ENCODE measurements around the gene DICER1.

The DICER1 gene

GRCh38 chr14:95137164-95137803, 20.0 kb downstream of the DICER1 start:
- Histone ChIP-seq H3K36me3 (ENCODE audit: control insufficient read depth in 2 of 2, insufficient read depth in 2 of 2, low read length in 2 of 2) (peaks cover 0 to 3% of the 10 kb centered on the region in 2 donors), H3K27ac (ENCODE audit: low read length) (no peak overlapping the region), H3K9me3 (ENCODE audit: control insufficient read depth in 2 of 2, low read length in 2 of 2) (no peaks in the 10 kb centered on the region), H3K9ac (ENCODE audit: low read length in 2 of 2) (no peak overlapping the region), H3K27me3 (ENCODE audit: control insufficient read depth in 1 of 2, insufficient read depth in 2 of 2, low read length in 2 of 2) (no peaks in the 10 kb centered on the region), H3K4me1 (ENCODE audit: control insufficient read depth, insufficient read depth, low read length) (no peaks in the 10 kb centered on the region), H3K4me3 (ENCODE audit: low read length in 2 of 2) (no peak overlapping the region)

GRCh38 chr14:95136631-95137030, 20.7 kb downstream of the DICER1 start:
- Histone ChIP-seq H3K27ac (ENCODE audit: low read length) (no peak overlapping the region), H3K4me3 (ENCODE audit: low read length in 2 of 2) (no peak overlapping the region), H3K9me3 (ENCODE audit: control insufficient read depth in 2 of 2, low read length in 2 of 2) (no peaks in the 10 kb centered on the region), H3K9ac (ENCODE audit: low read length in 2 of 2) (no peak overlapping the region), H3K36me3 (ENCODE audit: control insufficient read depth in 2 of 2, insufficient read depth in 2 of 2, low read length in 2 of 2) (peaks cover 0 to 3% of the 10 kb centered on the region in 2 donors), H3K4me1 (ENCODE audit: control insufficient read depth, insufficient read depth, low read length) (no peaks in the 10 kb centered on the region), H3K27me3 (ENCODE audit: control insufficient read depth in 1 of 2, insufficient read depth in 2 of 2, low read length in 2 of 2) (no peaks in the 10 kb centered on the region)

- H3K9ac ChIP-seq (ENCODE audit: low read length in 2 of 2) = no peak overlapping the region
- peaks cover 0 to 4% of the 10 kb centered on the region in 2 donors for H3K36me3 ChIP-seq (ENCODE audit: control insufficient read depth in 2 of 2, insufficient read depth in 2 of 2, low read length in 2 of 2)
- no peak overlapping the region for H3K4me3 ChIP-seq (ENCODE audit: low read length in 2 of 2)
- H3K9me3 ChIP-seq (ENCODE audit: control insufficient read depth in 2 of 2, low read length in 2 of 2) = no peaks in the 10 kb centered on the region
- no peaks in the 10 kb centered on the region for H3K27me3 ChIP-seq (ENCODE audit: control insufficient read depth in 1 of 2, insufficient read depth in 2 of 2, low read length in 2 of 2)
- no peak overlapping the region for H3K27ac ChIP-seq (ENCODE audit: low read length)
- no peaks in the 10 kb centered on the region for H3K4me1 ChIP-seq (ENCODE audit: control insufficient read depth, insufficient read depth, low read length)
Observed at GRCh38 chr14:95134304-95134933, 22.9 kb downstream of the DICER1 start.

- H3K27ac ChIP-seq (ENCODE audit: low read length) = no peak overlapping the region
- no peaks in the 10 kb centered on the region for H3K4me1 ChIP-seq (ENCODE audit: control insufficient read depth, insufficient read depth, low read length)
- peaks cover 0 to 5% of the 10 kb centered on the region in 2 donors for H3K36me3 ChIP-seq (ENCODE audit: control insufficient read depth in 2 of 2, insufficient read depth in 2 of 2, low read length in 2 of 2)
- H3K9me3 ChIP-seq (ENCODE audit: control insufficient read depth in 2 of 2, low read length in 2 of 2) = no peaks in the 10 kb centered on the region
- H3K9ac ChIP-seq (ENCODE audit: low read length in 2 of 2) = no peak overlapping the region
- no peak overlapping the region for H3K4me3 ChIP-seq (ENCODE audit: low read length in 2 of 2)
- no peaks in the 10 kb centered on the region for H3K27me3 ChIP-seq (ENCODE audit: control insufficient read depth in 1 of 2, insufficient read depth in 2 of 2, low read length in 2 of 2)
Observed at GRCh38 chr14:95133282-95133681, 24.0 kb downstream of the DICER1 start.

GRCh38 chr14:95132760-95133159, 24.6 kb downstream of the DICER1 start:
- H3K27ac ChIP-seq (ENCODE audit: low read length) = no peak overlapping the region
- no peaks in the 10 kb centered on the region for H3K4me1 ChIP-seq (ENCODE audit: control insufficient read depth, insufficient read depth, low read length)

GRCh38 chr14:95130549-95130948, 26.8 kb downstream of the DICER1 start:
- Histone ChIP-seq H3K36me3 (ENCODE audit: control insufficient read depth in 2 of 2, insufficient read depth in 2 of 2, low read length in 2 of 2) (peaks cover 0 to 5% of the 10 kb centered on the region in 2 donors), H3K9me3 (ENCODE audit: control insufficient read depth in 2 of 2, low read length in 2 of 2) (no peaks in the 10 kb centered on the region), H3K27me3 (ENCODE audit: control insufficient read depth in 1 of 2, insufficient read depth in 2 of 2, low read length in 2 of 2) (no peaks in the 10 kb centered on the region), H3K27ac (ENCODE audit: low read length) (no peak overlapping the region), H3K4me1 (ENCODE audit: control insufficient read depth, insufficient read depth, low read length) (no peaks in the 10 kb centered on the region), H3K9ac (ENCODE audit: low read length in 2 of 2) (no peak overlapping the region), H3K4me3 (ENCODE audit: low read length in 2 of 2) (no peak overlapping the region)

More at GRCh38 chr14:95132760-95133159, 24.6 kb downstream of the DICER1 start:
- H3K27me3 ChIP-seq (ENCODE audit: control insufficient read depth in 1 of 2, insufficient read depth in 2 of 2, low read length in 2 of 2) = no peaks in the 10 kb centered on the region
- H3K36me3 ChIP-seq (ENCODE audit: control insufficient read depth in 2 of 2, insufficient read depth in 2 of 2, low read length in 2 of 2) = peaks cover 0 to 5% of the 10 kb centered on the region in 2 donors
- H3K9me3 ChIP-seq (ENCODE audit: control insufficient read depth in 2 of 2, low read length in 2 of 2) = no peaks in the 10 kb centered on the region
- H3K9ac ChIP-seq (ENCODE audit: low read length in 2 of 2) = no peak overlapping the region
- no peak overlapping the region for H3K4me3 ChIP-seq (ENCODE audit: low read length in 2 of 2)

- Histone ChIP-seq H3K36me3 (ENCODE audit: control insufficient read depth in 2 of 2, insufficient read depth in 2 of 2, low read length in 2 of 2) (peaks cover 14 to 20% of the 10 kb centered on the region in 2 donors), H3K9ac (ENCODE audit: low read length in 2 of 2) (no peak overlapping the region), H3K27me3 (ENCODE audit: control insufficient read depth in 1 of 2, insufficient read depth in 2 of 2, low read length in 2 of 2) (no peaks in the 10 kb centered on the region), H3K4me3 (ENCODE audit: low read length in 2 of 2) (no peak overlapping the region), H3K4me1 (ENCODE audit: control insufficient read depth, insufficient read depth, low read length) (no peaks in the 10 kb centered on the region), H3K9me3 (ENCODE audit: control insufficient read depth in 2 of 2, low read length in 2 of 2) (no peaks in the 10 kb centered on the region), H3K27ac (ENCODE audit: low read length) (no peak overlapping the region)
Observed at GRCh38 chr14:95128140-95128539, 29.2 kb downstream of the DICER1 start.

GRCh38 chr14:95127531-95127911, 29.8 kb downstream of the DICER1 start:
- peaks cover 18% of the 10 kb centered on the region in 2 donors for H3K36me3 ChIP-seq (ENCODE audit: control insufficient read depth in 2 of 2, insufficient read depth in 2 of 2, low read length in 2 of 2)

GRCh38 chr14:95126906-95127530, 30.3 kb downstream of the DICER1 start:
- Histone ChIP-seq H3K4me1 (ENCODE audit: control insufficient read depth, insufficient read depth, low read length) (no peaks in the 10 kb centered on the region), H3K9ac (ENCODE audit: low read length in 2 of 2) (no peak overlapping the region), H3K36me3 (ENCODE audit: control insufficient read depth in 2 of 2, insufficient read depth in 2 of 2, low read length in 2 of 2) (peaks cover 18 to 21% of the 10 kb centered on the region in 2 donors), H3K9me3 (ENCODE audit: control insufficient read depth in 2 of 2, low read length in 2 of 2) (no peaks in the 10 kb centered on the region), H3K4me3 (ENCODE audit: low read length in 2 of 2) (no peak overlapping the region), H3K27me3 (ENCODE audit: control insufficient read depth in 1 of 2, insufficient read depth in 2 of 2, low read length in 2 of 2) (no peaks in the 10 kb centered on the region), H3K27ac (ENCODE audit: low read length) (no peak overlapping the region)

More at GRCh38 chr14:95127531-95127911, 29.8 kb downstream of the DICER1 start:
- H3K27me3 ChIP-seq (ENCODE audit: control insufficient read depth in 1 of 2, insufficient read depth in 2 of 2, low read length in 2 of 2) = no peaks in the 10 kb centered on the region
- H3K9ac ChIP-seq (ENCODE audit: low read length in 2 of 2) = no peak overlapping the region
- H3K27ac ChIP-seq (ENCODE audit: low read length) = no peak overlapping the region
- no peak overlapping the region for H3K4me3 ChIP-seq (ENCODE audit: low read length in 2 of 2)
- H3K4me1 ChIP-seq (ENCODE audit: control insufficient read depth, insufficient read depth, low read length) = no peaks in the 10 kb centered on the region
- H3K9me3 ChIP-seq (ENCODE audit: control insufficient read depth in 2 of 2, low read length in 2 of 2) = no peaks in the 10 kb centered on the region

GRCh38 chr14:95125915-95126314, 31.4 kb downstream of the DICER1 start:
- H3K27ac ChIP-seq (ENCODE audit: low read length) = no peak overlapping the region
- peaks cover 19 to 21% of the 10 kb centered on the region in 2 donors for H3K36me3 ChIP-seq (ENCODE audit: control insufficient read depth in 2 of 2, insufficient read depth in 2 of 2, low read length in 2 of 2)
- H3K4me3 ChIP-seq (ENCODE audit: low read length in 2 of 2) = no peak overlapping the region
- H3K9ac ChIP-seq (ENCODE audit: low read length in 2 of 2) = no peak overlapping the region
- H3K27me3 ChIP-seq (ENCODE audit: control insufficient read depth in 1 of 2, insufficient read depth in 2 of 2, low read length in 2 of 2) = no peaks in the 10 kb centered on the region
- H3K4me1 ChIP-seq (ENCODE audit: control insufficient read depth, insufficient read depth, low read length) = no peaks in the 10 kb centered on the region
- H3K9me3 ChIP-seq (ENCODE audit: control insufficient read depth in 2 of 2, low read length in 2 of 2) = no peaks in the 10 kb centered on the region

- H3K27ac ChIP-seq (ENCODE audit: low read length) = no peak overlapping the region
- H3K9ac ChIP-seq (ENCODE audit: low read length in 2 of 2) = no peak overlapping the region
- H3K4me1 ChIP-seq (ENCODE audit: control insufficient read depth, insufficient read depth, low read length) = no peaks in the 10 kb centered on the region
- no peak overlapping the region for H3K4me3 ChIP-seq (ENCODE audit: low read length in 2 of 2)
- no peaks in the 10 kb centered on the region for H3K9me3 ChIP-seq (ENCODE audit: control insufficient read depth in 2 of 2, low read length in 2 of 2)
- H3K27me3 ChIP-seq (ENCODE audit: control insufficient read depth in 1 of 2, insufficient read depth in 2 of 2, low read length in 2 of 2) = no peaks in the 10 kb centered on the region
- peaks cover 21 to 22% of the 10 kb centered on the region in 2 donors for H3K36me3 ChIP-seq (ENCODE audit: control insufficient read depth in 2 of 2, insufficient read depth in 2 of 2, low read length in 2 of 2)
Observed at GRCh38 chr14:95125221-95125620, 32.1 kb downstream of the DICER1 start.

Data from stomach smooth muscle (tissue), 2 donors.